Measurements from ENCODE around the gene SCAF8.
A peak's percentile ranks its signal among the peaks of the same experiment; 100 is the strongest.
"Not testable (repeated sequence)": the region's sequence is repeated elsewhere in the genome, so short reads cannot be mapped to it uniquely, and the experiment has no call there.

The SCAF8 gene

GRCh38 chr6:154737424-154737823 is 4.2 kb downstream of the SCAF8 start:
- H3K27ac ChIP-seq, result peak overlapping the region; percentile 68
- H3K27me3 ChIP-seq, result no peaks in the 10 kb centered on the region
- TF ChIP-seq, protein P1, sequence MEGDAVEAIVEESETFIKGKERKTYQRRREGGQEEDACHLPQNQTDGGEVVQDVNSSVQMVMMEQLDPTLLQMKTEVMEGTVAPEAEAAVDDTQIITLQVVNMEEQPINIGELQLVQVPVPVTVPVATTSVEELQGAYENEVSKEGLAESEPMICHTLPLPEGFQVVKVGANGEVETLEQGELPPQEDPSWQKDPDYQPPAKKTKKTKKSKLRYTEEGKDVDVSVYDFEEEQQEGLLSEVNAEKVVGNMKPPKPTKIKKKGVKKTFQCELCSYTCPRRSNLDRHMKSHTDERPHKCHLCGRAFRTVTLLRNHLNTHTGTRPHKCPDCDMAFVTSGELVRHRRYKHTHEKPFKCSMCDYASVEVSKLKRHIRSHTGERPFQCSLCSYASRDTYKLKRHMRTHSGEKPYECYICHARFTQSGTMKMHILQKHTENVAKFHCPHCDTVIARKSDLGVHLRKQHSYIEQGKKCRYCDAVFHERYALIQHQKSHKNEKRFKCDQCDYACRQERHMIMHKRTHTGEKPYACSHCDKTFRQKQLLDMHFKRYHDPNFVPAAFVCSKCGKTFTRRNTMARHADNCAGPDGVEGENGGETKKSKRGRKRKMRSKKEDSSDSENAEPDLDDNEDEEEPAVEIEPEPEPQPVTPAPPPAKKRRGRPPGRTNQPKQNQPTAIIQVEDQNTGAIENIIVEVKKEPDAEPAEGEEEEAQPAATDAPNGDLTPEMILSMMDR (IDR thresholded peaks at IDR 0.05), result no peak
- no peaks in the 10 kb centered on the region for H3K9me3 ChIP-seq
- H3K4me3 ChIP-seq (ENCODE audit: low read depth in 1 of 2, low read length in 1 of 2), result no peak overlapping the region
- H3K36me3 ChIP-seq, result peaks cover 5% of the 10 kb centered on the region
- H3K4me1 ChIP-seq (ENCODE audit: control insufficient read depth in 1 of 2, insufficient read depth in 1 of 2, low read depth in 1 of 2, low read length in 1 of 2), result peaks cover 55 to 56% of the 10 kb centered on the region in 2 experiments

DNA sequence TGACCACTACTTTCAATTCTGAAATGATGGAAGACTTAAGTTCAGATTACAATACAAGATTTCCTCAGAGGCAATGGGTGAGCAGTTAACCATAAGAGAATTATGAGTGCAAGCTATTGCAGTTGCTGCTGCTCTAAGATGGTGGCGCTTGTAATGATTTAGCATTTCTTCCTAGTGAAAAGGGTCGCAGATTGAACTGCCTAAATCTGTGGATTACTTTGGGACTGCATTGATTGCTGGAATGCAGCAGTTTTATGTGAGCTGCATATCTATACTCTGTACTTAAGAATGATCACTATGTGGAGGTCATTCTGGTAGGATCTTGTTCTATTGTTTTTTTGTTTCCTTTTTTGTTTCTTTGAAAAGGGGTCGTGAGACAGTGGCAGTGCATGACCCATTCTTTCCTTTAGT is 5.3 kb downstream of the SCAF8 start:
- H3K36me3 ChIP-seq, result peaks cover 5% of the 10 kb centered on the region
- H3K27me3 ChIP-seq, result no peaks in the 10 kb centered on the region
- H3K4me1 ChIP-seq (ENCODE audit: control insufficient read depth in 1 of 2, insufficient read depth in 1 of 2, low read depth in 1 of 2, low read length in 1 of 2), result peaks cover 49 to 50% of the 10 kb centered on the region in 2 experiments
- TF ChIP-seq, protein P1 (IDR thresholded peaks at IDR 0.05), result no peak
- no peak overlapping the region for H3K27ac ChIP-seq
- no peaks in the 10 kb centered on the region for H3K9me3 ChIP-seq
- H3K4me3 ChIP-seq (ENCODE audit: low read depth in 1 of 2, low read length in 1 of 2), result no peak overlapping the region

- Histone ChIP-seq H3K27me3 (no peaks in the 10 kb centered on the region), H3K36me3 (peaks cover 5% of the 10 kb centered on the region), H3K4me3 (ENCODE audit: low read depth in 1 of 2, low read length in 1 of 2) (no peak overlapping the region), H3K4me1 (ENCODE audit: control insufficient read depth in 1 of 2, insufficient read depth in 1 of 2, low read depth in 1 of 2, low read length in 1 of 2) (peaks cover 35 to 41% of the 10 kb centered on the region in 2 experiments), H3K9me3 (no peaks in the 10 kb centered on the region), H3K27ac (no peak overlapping the region)
- TF ChIP-seq, protein P1 (IDR thresholded peaks at IDR 0.05), result no peak
Observed at GRCh38 chr6:154740658-154741057, 7.4 kb downstream of the SCAF8 start.

DNA sequence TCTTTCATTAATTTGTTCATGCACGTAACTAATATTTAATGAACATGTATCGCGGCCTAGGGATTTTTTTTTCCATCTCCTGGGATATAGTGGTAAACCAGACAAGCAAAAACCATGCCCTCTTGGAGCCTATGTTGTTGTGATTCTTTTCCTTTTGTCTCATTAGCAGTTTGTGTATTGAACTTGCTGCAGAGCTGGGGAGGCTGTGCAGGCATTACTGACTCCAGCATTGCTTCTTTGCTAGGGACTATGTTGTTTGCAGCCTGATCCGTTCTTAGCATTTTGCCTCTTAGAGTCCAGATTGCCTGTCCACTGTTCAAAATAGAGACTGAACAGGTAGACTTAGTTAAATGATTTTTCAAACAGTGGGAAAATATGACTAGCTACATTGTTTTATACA is 9.7 kb downstream of the SCAF8 start:
- Histone ChIP-seq H3K27ac (no peak overlapping the region), H3K4me3 (ENCODE audit: low read depth in 1 of 2, low read length in 1 of 2) (no peak overlapping the region), H3K9me3 (no peaks in the 10 kb centered on the region), H3K27me3 (no peaks in the 10 kb centered on the region), H3K4me1 (ENCODE audit: control insufficient read depth in 1 of 2, insufficient read depth in 1 of 2, low read depth in 1 of 2, low read length in 1 of 2) (peaks cover 16 to 27% of the 10 kb centered on the region in 2 experiments), H3K36me3 (no peaks in the 10 kb centered on the region)
- TF ChIP-seq, protein P1 (IDR thresholded peaks at IDR 0.05), result no peak

DNA sequence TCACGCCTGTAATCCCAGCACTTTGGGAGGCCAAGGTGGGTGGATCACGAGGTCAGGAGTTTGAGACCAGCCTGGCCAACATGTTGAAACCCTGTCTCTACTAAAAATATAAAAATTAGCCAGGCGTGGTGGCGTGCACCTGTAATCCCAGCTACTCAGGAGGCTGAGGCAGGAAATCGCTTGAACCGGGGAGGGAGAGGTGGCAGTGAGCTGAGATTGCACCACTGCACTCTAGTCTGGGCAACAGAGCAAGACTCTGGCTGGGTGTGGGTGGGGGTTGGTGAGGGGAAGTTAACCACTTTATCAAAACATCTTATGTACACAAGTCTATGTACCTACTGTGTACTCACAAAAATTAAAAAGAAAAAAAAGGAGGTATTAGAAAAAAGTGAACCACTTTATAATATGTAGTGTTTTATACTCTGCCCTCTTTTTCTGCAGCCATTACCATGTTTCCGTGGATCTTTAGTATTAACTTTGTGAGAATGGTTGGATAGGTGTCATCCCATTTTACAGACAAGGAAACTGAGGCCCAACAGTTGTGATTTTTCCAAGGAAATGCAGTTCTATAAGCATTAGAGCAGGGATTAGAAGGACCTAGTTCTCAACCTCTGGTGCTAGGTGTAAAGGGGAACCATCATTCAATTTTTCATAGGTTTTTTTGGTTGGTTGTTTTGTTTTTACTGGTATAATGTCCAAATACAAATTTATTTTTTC is 11.0 kb downstream of the SCAF8 start:
- not testable (repeated sequence) for H3K9me3 ChIP-seq; H3K27me3 ChIP-seq; H3K36me3 ChIP-seq; H3K4me3 ChIP-seq (ENCODE audit: low read depth in 1 of 2, low read length in 1 of 2)
- Histone ChIP-seq H3K4me1 (ENCODE audit: control insufficient read depth in 1 of 2, insufficient read depth in 1 of 2, low read depth in 1 of 2, low read length in 1 of 2) (peaks cover 5 to 24% of the 10 kb centered on the region in 2 experiments), H3K27ac (peak overlapping the region; percentile 28)

DNA sequence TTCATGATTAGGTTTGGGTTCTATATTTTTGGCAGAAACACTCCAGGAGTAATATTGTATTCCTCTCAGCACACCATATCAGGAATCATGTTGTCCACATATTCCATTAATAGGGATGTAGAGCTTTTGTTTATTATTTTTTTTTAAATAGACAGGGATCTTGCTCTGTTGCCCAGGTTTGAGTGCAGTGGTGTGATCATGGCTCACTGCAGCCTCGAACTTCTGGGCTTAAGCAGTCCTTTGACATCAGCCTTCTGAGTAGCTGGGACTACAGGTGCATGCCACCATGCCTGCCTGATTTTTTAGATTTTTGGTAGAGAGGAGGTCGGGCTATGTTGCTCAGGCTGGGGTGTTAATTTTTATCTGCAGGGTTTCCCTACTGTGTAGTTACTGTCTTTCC is 12.0 kb downstream of the SCAF8 start:
- TF ChIP-seq, protein P1 (IDR thresholded peaks at IDR 0.05), result no peak
- no peak overlapping the region for H3K4me3 ChIP-seq (ENCODE audit: low read depth in 1 of 2, low read length in 1 of 2)
- H3K9me3 ChIP-seq, result no peaks in the 10 kb centered on the region
- peaks cover 4 to 27% of the 10 kb centered on the region in 2 experiments for H3K4me1 ChIP-seq (ENCODE audit: control insufficient read depth in 1 of 2, insufficient read depth in 1 of 2, low read depth in 1 of 2, low read length in 1 of 2)
- no peaks in the 10 kb centered on the region for H3K36me3 ChIP-seq
- no peaks in the 10 kb centered on the region for H3K27me3 ChIP-seq
- no peak overlapping the region for H3K27ac ChIP-seq
